Breast epithelium (tissue), 4 donors: ENCODE data around the gene RGS16. TPM values are rescaled to one million over a fixed set of nuclear protein-coding genes. Genes with fewer than 3 reads are reported as not detected.

ENCODE experiments used
- DNase-seq, 2 donors: peaks; one replicate each; pipeline ENCODE4 v3.0.0-alpha.2; 2019; ENCODE audit warnings: low spot score in 2 of 2
- H3K27ac ChIP-seq, 2 donors: fragments of 200-600 bp; sonication (generic) in 1 of 2; one replicate each; pipeline ENCODE4 v1.5.1; 2016 to 2019; ENCODE audit warnings: mild to moderate bottlenecking in 1 of 2
- H3K27me3 ChIP-seq, 2 donors: fragments of 200-600 bp; sonication (generic) in 1 of 2; one replicate each; pipeline versions ENCODE4 v1.5.1 to v1.6.0; 2017 to 2019; ENCODE audit warnings: control low read depth in 1 of 2, mild to moderate bottlenecking in 1 of 2
- H3K36me3 ChIP-seq: fragments of 200-600 bp; one replicate; pipeline ENCODE4 v1.5.1; 2019
- H3K4me1 ChIP-seq, 2 donors: fragments of 200-600 bp; sonication (generic); one replicate each; pipeline ENCODE4 v1.5.1; 2016 to 2019; ENCODE audit warnings: control low read depth in 1 of 2
- H3K4me3 ChIP-seq, 3 donors: fragments of 200-600 bp; sonication (generic); 1 replicate in 2 of 3; 2 replicates in 1 of 3; pipeline ENCODE4 v1.5.1; 2016 to 2019; ENCODE audit warnings: mild to moderate bottlenecking in 3 of 3, moderate library complexity in 2 of 3
- H3K9me3 ChIP-seq, 2 donors: fragments of 200-600 bp; sonication (generic) in 1 of 2; one replicate each; pipeline ENCODE4 v1.5.1; 2016 to 2019; ENCODE audit warnings: control low read depth in 1 of 2
- CTCF ChIP-seq, 3 donors: fragments of 450-650 bp; IDR thresholded peaks; one replicate each; pipeline ENCODE4 v1.5.1; 2016 to 2017; ENCODE audit warnings: antibody characterized with exemption in 3 of 3, mild to moderate bottlenecking in 3 of 3, moderate library complexity in 3 of 3
- POLR2A ChIP-seq: fragments of 450-650 bp; IDR thresholded peaks from one replicate; pipeline ENCODE4 v1.6.1; 2016; ENCODE audit warnings: antibody characterized with exemption, mild to moderate bottlenecking, moderate library complexity
- POLR2AphosphoS5 ChIP-seq, 3 donors: sonication (generic); formaldehyde crosslinking; IDR thresholded peaks; one replicate each; pipeline ENCODE4 v1.6.1; 2017; ENCODE audit warnings: antibody characterized with exemption in 3 of 3
- intact Hi-C: fragments of 100-400 bp; cut with DNase I; formaldehyde crosslinking; loops from one replicate; pipeline ENCODE4 v1.15.1; 2023; ENCODE audit warnings: low total_unique reads
- total RNA-seq, 3 donors: library from RNA; depleted of rRNA; stranded (reverse); fragments of >200 nt; gene quantifications; one replicate each; pipeline ENCODE4 v1.1.0, GENCODE V29; 2016

RGS16 gene
- total RNA-seq, 3 donors from 2014 or later: 1.3 to 6.3 (median 2.3) TPM

GRCh38 chr1:182561456-182561855 is 42.7 kb downstream of the RGS16 start:
- no peak overlapping the region for H3K4me3 ChIP-seq
- H3K36me3 ChIP-seq: no peaks in the 10 kb centered on the region
- intact Hi-C loops: no loop called here
- H3K9me3 ChIP-seq: no peaks in the 10 kb centered on the region
- no peaks in the 10 kb centered on the region for H3K27me3 ChIP-seq
- TF ChIP-seq POLR2AphosphoS5 (IDR thresholded peaks at IDR 0.05): no peak
- TF ChIP-seq POLR2A: no peak
- no peak for TF ChIP-seq CTCF (IDR thresholded peaks at IDR 0.05)
- no peak for DNase-seq
- no peak overlapping the region for H3K27ac ChIP-seq
- H3K4me1 ChIP-seq: no peaks in the 10 kb centered on the region

GRCh38 chr1:182560392-182560984 is 43.7 kb downstream of the RGS16 start:
- no peak for DNase-seq
- H3K4me3 ChIP-seq: no peak overlapping the region
- intact Hi-C loops: no loop called here
- no peaks in the 10 kb centered on the region for H3K4me1 ChIP-seq
- H3K27ac ChIP-seq: no peak overlapping the region
- no peaks in the 10 kb centered on the region for H3K9me3 ChIP-seq
- H3K27me3 ChIP-seq: no peaks in the 10 kb centered on the region
- H3K36me3 ChIP-seq: no peaks in the 10 kb centered on the region
- no peak for TF ChIP-seq POLR2AphosphoS5 (IDR thresholded peaks at IDR 0.05)
- no peak for TF ChIP-seq POLR2A
- no peak for TF ChIP-seq CTCF (IDR thresholded peaks at IDR 0.05)

GRCh38 chr1:182556279-182556678 is 47.9 kb downstream of the RGS16 start:
- intact Hi-C loops: no loop called here
- TF ChIP-seq CTCF (IDR thresholded peaks at IDR 0.05): no peak
- no peak for TF ChIP-seq POLR2A
- no peak for TF ChIP-seq POLR2AphosphoS5 (IDR thresholded peaks at IDR 0.05)

GRCh38 chr1:182555493-182555892 is 48.7 kb downstream of the RGS16 start:
- DNase-seq: no peak
- no peak overlapping the region for H3K4me3 ChIP-seq
- intact Hi-C loops: no loop called here
- peaks cover 4 to 10% of the 10 kb centered on the region in 2 donors for H3K9me3 ChIP-seq
- no peaks in the 10 kb centered on the region for H3K4me1 ChIP-seq
- TF ChIP-seq POLR2AphosphoS5 (IDR thresholded peaks at IDR 0.05) (no peak), POLR2A (no peak), CTCF (IDR thresholded peaks at IDR 0.05) (no peak)
- no peak overlapping the region for H3K27ac ChIP-seq
- no peaks in the 10 kb centered on the region for H3K36me3 ChIP-seq
- H3K27me3 ChIP-seq: no peaks in the 10 kb centered on the region

More at GRCh38 chr1:182556279-182556678, 47.9 kb downstream of the RGS16 start:
- Histone ChIP-seq H3K9me3 (peaks cover 4 to 10% of the 10 kb centered on the region in 2 donors), H3K4me3 (no peak overlapping the region), H3K27me3 (no peaks in the 10 kb centered on the region), H3K4me1 (no peaks in the 10 kb centered on the region), H3K27ac (no peak overlapping the region), H3K36me3 (no peaks in the 10 kb centered on the region)
- no peak for DNase-seq

GRCh38 chr1:182552527-182552926 is 51.7 kb downstream of the RGS16 start:
- intact Hi-C loops: no loop called here
- no peaks in the 10 kb centered on the region for H3K27me3 ChIP-seq
- no peak overlapping the region for H3K27ac ChIP-seq
- no peak overlapping the region for H3K4me3 ChIP-seq
- no peak for TF ChIP-seq POLR2A
- no peak for TF ChIP-seq CTCF (IDR thresholded peaks at IDR 0.05)
- no peak for TF ChIP-seq POLR2AphosphoS5 (IDR thresholded peaks at IDR 0.05)
- peaks cover 4 to 10% of the 10 kb centered on the region in 2 donors for H3K9me3 ChIP-seq
- no peaks in the 10 kb centered on the region for H3K36me3 ChIP-seq
- DNase-seq: no peak
- H3K4me1 ChIP-seq: no peaks in the 10 kb centered on the region
